A204.1 (cell line): ENCODE results near the gene SCAP.
A peak's percentile ranks its signal among the peaks of the same experiment; 100 is the strongest.

Experiments
- FAIRE-seq: peaks from 2 replicates; lab custom pipeline; 2012; peaks lifted over from hg19 to GRCh38; lab: Jason Lieb, UNC

SCAP gene

DNA sequence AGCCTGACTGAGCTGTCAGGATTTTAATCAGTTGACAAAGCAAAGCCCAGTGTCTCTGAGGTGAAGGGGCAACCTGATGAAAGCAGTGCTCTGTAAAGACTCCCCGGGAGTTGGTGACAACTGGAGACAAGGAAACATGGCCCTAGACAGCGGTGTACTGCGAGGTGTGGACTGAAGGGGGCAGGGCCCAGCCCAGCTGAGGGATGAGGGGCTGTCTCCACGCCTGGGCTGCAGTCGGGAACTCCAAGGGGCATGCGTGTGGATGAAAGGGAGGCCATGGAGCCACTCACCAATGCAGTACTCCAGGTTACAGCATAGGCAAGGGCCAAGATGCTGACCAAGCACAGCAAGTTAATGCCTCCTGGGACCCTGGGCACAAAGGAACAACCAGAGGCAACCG lies 45.1 kb downstream of the SCAP start:
- no peak for FAIRE-seq

DNA sequence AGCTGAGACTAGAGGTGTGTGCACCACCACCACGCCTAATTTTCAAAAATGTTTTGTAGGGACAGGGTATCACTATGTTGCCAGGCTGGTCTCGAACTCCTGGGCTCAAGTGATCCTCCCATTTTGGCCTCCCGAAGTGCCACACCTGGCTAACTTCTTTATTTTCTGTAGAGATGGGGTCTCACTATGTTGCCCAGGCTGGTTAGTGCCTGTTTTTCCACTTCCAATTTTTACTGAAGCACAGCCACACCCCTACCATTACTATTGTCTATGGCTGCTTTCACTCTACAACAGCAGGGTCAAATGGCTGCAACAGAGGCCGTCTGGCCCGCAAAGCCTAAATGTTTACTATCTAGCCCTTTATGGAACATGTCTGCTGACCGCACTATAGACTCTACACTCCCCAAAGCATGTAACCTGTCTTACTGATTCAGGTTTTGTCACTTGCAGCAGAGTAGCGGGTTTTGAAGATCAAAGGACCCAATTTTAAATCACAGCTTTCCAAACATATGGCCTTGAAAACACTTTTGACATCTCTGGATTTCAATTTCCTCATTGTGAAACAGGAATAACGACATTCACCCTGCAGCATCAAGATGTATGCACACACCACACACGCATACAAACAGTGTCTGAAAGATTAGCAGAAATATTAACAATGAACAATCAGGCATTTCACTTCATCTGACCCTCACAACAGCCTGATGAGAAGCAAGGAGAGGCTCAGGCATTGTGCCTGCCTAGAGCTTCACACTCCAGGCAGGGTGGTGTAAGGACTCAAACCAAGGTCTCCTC lies 46.1 kb downstream of the SCAP start:
- no peak for FAIRE-seq

DNA sequence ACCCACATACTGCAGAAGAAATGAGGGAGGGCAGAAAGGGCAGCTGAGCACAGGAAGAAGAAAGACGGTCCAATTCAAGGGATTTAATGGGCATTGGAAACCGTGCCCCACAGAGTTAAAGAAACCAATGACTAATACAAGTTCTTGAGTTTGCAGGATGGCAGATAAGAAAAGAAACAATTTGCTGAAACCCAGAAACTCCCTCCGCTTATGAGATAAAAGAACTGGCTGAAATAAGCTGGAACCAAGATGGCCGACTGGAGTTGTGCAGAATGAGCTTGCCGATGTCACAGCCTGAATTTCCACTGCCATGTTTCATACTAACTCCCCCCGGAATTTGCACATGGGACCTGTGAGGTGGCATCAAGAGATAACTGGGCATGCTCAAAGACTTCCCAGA lies 47.1 kb downstream of the SCAP start:
- no peak for FAIRE-seq

DNA sequence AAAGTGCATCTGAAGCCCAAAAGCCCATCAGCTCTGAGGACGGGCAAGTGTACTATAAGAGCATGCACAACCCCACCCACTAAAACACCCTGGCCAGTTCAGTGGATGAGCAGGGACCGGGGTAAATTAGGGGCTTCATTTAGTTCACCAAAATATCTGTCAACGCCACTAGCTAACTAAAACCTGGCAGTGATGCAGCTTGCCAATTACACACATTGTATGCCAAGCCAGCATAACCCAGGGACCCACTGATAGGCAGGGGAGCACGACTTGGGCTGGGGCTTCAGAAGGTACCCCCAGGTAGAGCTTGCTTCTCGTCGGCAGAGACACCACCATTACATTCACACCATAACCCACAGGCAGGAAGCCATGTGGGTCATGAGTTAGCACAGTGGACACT lies 47.9 kb downstream of the SCAP start:
- FAIRE-seq, result no peak

DNA sequence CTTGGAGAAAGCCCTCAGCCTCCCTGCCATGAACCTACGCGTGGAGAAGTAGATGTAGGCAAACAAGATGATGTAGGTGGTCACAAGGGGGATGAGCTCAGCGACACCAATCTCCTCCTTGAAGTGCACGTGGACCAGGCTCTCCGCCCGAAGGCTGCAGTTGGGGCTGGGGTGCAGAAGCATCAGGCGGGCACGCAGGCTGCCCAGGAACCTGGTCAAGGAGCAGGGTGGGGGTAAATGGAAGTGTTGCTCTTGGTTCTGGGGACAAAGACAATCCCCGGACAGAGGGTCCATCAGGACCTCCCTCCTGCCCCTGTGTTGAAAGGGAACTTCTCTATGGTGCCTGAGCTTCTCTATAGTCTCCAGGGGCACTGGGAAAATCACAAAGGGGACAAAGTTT lies 49.8 kb downstream of the SCAP start:
- no peak for FAIRE-seq

DNA sequence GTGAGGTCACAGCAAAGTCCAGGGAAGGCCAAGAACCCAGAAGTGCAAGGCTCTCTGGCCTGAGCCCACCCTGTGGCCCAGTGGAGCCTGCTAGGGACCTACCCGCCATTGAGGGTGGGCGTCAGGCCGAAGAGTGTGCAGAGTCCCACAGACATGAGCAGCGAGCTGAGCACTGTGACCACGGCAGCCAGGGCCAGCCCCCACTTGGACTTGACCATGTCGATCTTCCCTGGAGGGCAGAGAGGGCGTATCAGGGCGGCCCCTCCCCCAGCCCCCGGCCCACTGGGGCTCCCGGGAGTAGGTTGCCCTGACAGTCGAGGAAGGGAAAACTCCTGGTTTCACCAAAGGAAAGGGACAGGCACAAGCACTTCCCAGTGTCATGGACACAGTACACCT lies 50.4 kb downstream of the SCAP start:
- FAIRE-seq, result no peak

DNA sequence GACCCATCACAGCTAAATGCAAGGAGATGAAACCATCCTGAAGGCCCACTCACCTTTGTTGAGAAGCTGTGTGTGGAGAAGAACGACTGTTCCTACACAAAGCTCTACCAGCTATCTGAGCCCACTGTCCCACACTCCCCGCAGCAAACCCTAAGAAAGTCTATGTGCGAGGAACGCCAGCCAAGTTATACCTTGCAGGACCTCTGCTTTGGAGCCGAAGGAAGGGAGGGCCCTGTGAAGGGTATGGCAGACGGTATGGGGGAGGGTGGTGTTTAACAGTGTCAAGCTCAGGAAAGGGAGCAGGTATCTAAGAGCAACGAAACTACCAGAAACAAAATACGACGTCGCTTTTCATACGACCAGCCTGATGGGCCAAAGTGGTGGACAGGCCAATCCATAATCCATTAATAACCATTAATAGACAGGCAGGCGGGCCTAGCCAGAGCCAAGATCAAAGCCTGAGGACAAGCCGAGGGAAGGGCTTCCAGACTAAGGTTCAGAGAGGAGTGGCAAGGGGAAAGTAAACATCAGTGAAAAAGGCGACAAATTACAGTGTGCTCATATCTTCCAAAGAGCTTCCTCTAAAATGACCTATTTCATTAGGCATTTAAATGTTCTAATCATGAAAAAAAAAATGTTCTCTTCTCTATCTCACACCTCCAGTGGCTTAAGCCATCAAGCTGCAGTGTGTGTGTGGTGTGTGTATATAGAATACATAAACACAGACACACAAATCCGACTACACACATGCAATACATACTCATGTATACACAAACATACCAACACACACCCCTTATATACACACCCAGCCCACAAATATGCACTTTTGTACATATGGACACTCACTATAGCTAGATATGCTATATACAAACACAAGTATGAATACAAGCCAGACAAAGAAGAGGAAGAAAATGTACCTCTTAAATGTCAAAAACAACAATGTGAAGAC lies 51.0 kb downstream of the SCAP start:
- no peak for FAIRE-seq

DNA sequence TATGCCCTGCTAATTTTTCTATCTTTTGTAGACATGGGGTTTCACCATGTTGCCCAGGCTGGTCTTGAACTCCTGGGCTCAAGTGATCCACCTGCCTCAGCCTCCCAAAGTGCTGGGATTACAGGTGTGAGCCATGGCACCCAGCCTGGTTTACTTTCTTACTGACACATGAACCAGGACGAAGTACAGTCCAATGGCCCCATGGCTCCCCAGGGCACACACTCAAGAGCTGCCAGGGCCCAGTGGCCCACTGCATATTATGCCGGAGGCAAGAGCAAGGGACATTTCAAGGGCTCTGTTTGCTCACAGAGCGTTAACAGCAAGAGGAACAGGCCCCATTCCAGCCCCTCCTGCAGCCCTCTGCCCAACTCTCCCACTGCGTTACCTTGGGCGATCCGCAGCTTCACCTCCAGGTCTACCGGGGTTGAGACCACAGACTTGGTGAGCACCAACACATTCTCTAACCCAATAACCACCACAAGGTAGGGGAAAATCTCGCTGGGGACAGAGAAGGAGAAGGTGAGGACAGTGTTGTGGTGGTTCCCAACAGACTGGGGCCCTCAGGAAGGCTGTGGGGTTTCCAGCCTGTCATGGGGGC lies 52.1 kb downstream of the SCAP start:
- FAIRE-seq, result no peak

DNA sequence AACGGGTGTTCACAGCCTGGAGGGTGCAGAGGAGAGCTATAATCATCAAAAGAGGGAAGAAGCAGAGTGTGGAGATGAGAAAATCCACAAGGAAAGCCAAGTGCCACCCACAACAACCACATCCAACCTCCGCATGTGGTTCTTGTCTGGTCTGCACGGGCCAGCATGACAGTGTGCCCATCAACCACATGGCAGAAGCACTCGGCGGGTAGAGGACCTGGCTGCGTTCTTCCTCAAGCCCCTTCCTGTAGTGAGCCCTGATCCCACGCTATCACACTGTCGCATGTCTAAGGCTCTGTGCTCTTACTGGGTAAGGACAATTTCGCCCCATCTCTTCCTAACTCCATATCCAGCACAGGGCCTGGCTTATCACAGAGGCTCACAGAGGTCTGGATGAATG lies 53.0 kb downstream of the SCAP start:
- no peak for FAIRE-seq

DNA sequence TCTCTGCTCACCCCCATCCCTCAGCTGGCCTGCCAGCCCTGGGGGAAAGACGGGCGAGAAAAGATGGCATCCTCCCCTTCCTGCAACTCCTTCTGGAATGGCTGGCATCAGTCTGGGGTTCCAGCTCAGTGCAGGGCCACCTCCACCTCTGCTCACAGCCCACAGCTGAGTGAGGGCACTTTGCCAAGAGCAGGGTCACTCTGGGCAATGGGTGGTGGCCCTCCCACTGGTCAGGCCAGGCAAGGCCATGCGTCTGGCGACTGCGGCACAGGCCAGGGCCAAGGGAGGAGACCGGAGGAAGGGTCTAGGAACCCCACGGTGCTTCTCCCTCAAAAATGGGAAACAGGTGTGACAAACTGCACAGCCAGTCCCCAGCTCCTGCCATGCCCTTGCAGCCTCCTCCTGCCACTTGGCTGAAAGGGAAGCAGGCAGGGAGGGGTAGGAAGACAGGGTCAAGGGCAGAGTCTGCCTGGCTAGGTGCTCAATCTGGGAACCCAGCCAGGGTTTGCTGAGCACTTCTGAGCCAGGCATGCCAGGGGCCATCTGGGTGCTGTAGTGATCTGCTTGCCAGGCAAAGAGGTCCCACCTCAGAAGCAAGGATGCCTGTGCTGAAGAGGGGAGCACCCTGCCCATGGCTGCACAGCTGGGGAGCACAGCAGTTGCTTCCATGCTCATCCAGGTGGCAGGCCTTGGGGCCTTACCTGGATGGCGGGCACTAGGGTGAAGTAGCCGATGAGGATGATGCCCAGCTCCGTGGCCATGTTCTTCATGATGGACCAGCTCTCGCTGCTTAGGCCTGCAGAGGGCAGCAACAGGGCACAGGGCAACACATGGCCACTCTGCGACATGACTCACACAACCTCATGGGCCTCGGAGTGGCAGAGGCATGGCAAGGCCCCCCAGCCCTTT lies 53.7 kb downstream of the SCAP start:
- FAIRE-seq, result no peak

DNA sequence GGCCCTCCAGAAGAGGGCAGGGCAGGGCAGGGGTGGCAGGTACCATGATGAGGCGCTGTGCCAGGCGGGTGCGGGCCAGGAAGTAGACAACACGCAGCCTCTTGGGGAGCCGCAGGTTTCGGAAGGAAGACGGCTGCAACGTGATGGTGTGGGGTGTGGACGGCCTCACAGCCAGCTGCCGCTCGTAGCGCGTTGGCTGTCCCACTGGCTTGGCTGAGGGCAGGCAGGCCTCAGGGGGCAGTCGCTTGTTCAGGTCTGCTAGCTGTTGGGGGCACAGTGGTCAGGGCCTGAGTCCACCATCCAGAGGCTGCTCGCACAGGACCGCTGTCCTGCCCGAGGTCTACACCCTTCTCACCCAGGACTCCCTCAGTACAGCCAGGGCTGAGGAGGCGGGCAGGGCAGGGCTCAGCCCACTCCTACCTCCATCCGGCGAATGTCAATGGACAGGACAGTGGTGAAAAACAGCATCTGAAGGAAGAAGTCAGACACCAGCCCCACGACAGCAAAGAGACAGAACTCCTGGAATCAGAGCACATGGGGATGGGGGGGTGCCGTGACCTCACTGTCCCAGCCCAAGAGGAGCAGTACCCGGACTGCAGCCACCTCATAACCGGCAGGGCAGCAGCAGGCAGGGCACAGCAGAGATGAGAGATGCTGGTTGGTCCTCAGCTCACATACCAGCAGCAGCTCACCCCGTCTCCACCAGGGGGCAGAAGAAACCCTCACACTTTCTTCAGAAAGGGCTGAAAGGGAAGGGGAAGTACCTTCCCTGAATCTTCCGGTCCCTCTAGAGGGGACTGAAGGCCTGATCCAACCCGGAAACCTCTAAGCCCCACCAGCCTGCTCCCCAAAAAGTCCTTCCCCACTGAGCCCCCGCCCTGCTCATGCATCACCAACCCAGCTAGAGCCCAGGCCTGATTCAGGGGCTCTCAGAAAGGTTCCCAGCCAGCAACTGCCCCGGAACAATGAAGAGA lies 54.9 kb downstream of the SCAP start:
- peak; percentile 65 for FAIRE-seq

DNA sequence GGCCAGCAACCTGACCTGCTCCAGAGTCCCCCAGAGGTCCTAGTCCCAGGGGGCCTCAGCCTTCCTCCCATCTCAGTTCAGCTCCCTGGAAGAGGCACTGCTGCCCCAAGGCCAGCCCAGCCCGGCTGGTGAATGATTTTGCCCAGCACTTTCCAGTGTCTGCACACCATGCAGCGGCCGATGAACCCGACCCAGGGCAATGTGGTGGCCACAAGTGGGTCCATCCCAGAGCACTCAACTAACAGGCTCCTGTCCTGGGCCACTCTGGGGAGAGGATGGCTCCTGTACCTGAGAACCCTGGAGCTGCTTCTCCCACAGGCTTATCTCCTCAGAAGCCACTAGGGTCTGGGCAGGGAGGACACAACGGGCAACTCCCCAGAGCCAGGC lies 55.7 kb downstream of the SCAP start:
- FAIRE-seq, result no peak

DNA sequence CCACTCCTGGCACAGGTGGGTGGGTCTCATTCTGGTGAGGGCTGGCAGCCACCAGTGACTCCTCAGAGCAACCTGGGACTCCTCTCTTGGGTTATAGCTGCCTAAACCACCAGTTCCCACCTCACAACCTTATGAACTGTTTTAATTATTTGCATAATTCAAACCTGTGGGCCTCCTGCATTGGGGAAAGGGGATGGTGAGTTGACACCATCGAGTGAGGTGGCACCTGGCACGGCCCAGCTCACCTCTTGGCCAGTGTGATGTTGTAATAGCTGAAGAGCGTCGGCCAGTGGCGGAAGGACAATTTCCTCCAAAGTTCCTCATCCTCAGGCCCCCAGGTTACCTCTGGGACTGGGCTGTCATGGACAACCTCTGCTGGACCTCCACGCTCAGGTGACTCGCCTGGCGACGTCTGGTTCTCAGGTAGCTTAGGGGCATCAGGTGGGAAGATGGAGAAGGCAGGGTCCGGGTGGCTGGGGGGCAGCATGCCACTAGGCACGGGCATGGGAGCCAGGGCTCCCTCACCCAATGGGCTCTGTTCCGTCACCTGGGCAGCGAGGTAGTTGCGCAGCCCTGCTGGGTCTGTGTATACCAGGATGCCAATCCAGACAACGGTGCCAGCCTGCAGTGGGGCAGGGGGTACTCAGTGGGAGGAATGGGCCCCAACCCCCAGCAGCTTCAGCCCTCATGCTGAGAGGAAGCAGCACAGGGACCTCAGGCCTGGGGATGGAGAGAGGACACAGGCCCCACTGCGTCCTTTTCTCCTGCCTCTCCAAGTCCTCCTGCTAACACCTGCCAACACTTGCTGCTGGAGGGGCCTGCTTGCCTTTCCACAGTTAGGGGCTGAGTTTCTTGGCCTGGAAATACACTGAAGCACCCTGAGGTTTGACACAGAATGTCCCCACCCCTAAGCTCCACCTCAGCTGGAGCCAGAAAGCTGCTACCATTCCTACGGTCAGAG lies 56.4 kb downstream of the SCAP start:
- no peak for FAIRE-seq

DNA sequence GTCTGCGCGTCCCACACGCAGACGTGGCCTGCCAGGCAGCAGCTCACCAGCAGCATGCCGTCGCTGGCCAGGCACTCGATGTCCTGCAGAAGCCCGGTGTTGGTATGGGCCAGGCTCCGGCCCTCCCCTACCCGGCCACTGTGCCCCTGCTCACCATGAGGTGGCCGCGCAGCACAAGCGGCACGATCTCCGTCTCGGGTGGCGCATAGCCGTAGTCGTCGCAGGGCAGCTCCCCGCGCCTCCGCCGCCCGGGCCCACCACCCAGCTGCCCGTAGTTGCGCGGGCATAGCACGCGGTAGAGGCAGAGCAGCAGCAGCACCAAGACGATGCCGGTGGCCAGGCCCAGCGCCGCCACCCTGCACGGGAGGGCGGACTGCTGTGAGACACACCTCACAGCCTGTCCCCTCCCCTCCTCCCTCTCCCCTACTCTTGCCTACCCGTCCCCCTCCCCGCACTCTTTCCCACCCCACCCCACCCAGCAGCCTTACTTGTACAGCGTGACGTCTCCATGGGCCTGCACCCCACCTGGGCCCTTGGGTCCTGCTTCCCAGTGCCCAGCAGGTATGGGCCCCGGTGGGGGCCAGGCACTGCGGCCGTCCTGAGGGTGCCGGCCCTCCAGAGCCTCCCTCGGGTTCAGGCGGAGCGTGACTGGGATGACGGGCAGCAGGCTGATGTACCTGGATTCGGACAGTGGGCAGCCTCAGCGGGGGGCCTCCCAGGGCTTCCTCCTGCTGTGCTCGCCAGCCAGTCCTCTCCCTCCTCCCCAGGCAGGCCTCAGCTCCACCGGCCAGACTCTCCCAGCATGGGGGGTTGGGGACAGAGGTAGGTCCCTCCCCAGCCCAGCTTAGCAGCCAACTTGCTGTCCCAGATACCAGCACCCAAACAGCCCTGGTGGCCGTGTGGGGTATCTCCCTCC lies 57.3 kb downstream of the SCAP start:
- no peak for FAIRE-seq

DNA sequence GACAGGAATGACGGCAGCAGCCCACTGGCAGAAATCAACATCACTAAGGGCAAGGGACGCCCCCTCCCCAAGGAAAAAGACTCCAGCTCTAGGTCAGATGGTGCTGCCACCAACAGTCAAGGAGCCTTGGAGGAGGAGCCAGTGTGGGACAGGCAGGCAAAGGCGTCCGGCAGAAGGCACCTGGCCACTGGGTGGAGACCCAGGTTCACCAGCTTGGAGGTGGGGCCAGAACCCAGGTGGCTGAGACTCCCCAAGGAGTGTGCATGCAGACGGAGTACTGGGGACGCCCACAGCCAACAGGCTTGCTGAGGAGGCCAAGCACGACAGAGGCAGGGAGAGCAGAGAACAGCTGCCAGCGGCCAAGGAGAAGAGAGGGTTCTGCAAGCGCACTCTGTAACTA lies 59.7 kb downstream of the SCAP start:
- FAIRE-seq, result no peak

DNA sequence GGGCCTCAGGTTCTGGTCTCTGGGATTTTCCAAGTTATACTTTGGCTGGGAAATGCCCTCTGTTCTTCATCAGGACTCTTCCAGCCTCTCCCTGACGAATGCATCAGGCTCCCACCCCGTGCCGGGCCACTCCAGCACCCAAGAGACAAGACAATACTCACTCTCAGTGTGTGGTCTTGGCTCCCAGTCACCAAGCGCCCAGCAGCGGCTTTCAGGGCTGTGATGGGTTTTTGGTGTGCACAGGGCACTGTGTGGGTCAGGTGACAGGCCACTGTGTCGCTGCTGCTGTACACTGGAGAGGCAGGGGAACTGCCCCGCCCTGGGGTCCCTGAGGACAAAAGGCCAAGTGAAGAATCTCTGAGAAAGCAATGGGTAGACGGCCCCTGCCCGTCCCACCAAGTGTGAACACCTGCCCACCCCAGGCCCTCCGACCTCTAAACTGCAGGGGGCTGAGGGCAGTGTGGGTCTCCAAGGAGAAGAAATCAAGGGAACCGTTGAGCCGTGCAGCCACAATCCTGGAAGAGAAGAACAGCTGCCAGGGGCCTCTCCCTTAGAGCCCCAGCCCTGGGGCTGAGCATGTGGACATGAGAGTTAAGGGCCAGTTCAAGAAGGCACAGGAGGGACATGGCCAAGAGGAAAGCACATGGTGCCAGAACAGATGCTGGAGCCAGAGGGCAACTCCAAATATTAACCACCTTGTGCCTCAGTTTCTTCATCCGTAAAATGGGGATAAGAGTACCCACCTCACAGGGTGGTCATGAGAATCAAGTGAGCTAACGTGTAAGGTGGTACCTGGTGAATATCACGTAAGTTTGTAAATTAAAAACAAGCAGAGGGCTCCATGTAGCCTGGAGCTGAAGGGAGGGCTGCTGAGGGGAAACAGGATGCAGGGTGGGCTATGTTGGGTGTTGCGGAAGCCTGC lies 60.8 kb downstream of the SCAP start:
- FAIRE-seq, result no peak

DNA sequence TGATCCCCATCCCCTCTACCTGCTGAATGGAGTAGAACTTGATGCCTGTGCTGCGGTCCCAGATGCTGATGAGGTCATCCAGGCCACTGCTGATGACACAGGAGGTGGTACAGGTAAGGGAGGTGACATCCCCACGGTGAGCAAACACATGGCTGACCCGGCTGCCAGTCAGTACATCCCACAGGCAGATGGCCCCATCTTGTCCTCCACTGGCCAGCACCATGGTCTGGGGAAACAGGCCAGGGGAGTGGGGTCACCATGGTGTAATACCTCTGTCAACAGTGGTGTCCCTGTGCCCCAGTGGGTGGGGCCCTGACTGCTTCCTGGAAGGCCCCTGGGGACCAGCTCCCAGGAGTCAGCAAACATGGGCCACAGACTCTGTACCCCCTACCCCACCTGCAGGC lies 61.6 kb downstream of the SCAP start:
- no peak for FAIRE-seq
